Mesenchymal stem cell (in vitro differentiated cells and primary cell): Measurements from ENCODE around the gene PGA5.
"Not testable (repeated sequence)": the region's sequence is repeated elsewhere in the genome, so short reads cannot be mapped to it uniquely, and the experiment has no call there.

Experiments used
- DNase-seq: peaks from one replicate; pipeline ENCODE4 v3.0.0-alpha.2; 2013
- H2AFZ ChIP-seq: one replicate; pipeline ENCODE4 v1.6.1; 2013; ENCODE audit warnings: low read depth, mild to moderate bottlenecking, control low read depth, inconsistent platforms, low read length, moderate library complexity
- H2AK5ac ChIP-seq: 2 replicates; pipeline ENCODE4 v1.6.1; 2013; ENCODE audit warnings: low read length, moderate library complexity, mild to moderate bottlenecking, inconsistent platforms; ENCODE audit not compliant: severe bottlenecking
- H2BK120ac ChIP-seq: one replicate; pipeline ENCODE4 v1.6.1; 2013; ENCODE audit warnings: low read depth, mild to moderate bottlenecking, inconsistent platforms, low read length, moderate library complexity
- H2BK12ac ChIP-seq, 2 experiments: one replicate each; pipeline ENCODE4 v1.6.1; 2013; ENCODE audit warnings: inconsistent platforms in 2 of 2, low read length in 2 of 2, mild to moderate bottlenecking in 2 of 2, moderate library complexity in 2 of 2, control low read depth in 1 of 2
- H2BK15ac ChIP-seq: one replicate; pipeline ENCODE4 v1.6.1; 2013; ENCODE audit warnings: mild to moderate bottlenecking, low read depth, inconsistent platforms; ENCODE audit not compliant: poor library complexity, severe bottlenecking
- H2BK5ac ChIP-seq: 2 replicates; pipeline ENCODE4 v1.6.1; 2013; ENCODE audit warnings: low read depth, mild to moderate bottlenecking, low read length, control low read depth, inconsistent platforms; ENCODE audit not compliant: poor library complexity, severe bottlenecking
- H3K14ac ChIP-seq, 2 experiments: one replicate each; pipeline ENCODE4 v1.6.1; 2013; ENCODE audit warnings: inconsistent platforms in 2 of 2, low read length in 2 of 2, control low read depth in 1 of 2, mild to moderate bottlenecking in 1 of 2, moderate library complexity in 1 of 2
- H3K18ac ChIP-seq, 2 experiments: one replicate each; pipeline ENCODE4 v1.6.1; 2013; ENCODE audit warnings: inconsistent platforms in 2 of 2, low read length in 2 of 2, control low read depth in 1 of 2, low read depth in 1 of 2, mild to moderate bottlenecking in 1 of 2
- H3K23ac ChIP-seq, 2 experiments: one replicate each; pipeline ENCODE4 v1.6.1; 2013; ENCODE audit warnings: inconsistent platforms in 2 of 2, low read length in 2 of 2, mild to moderate bottlenecking in 2 of 2, moderate library complexity in 2 of 2, control low read depth in 1 of 2
- H3K27ac ChIP-seq: 2 replicates; pipeline ENCODE4 v1.5.1; 2013; ENCODE audit warnings: mild to moderate bottlenecking, moderate library complexity, low read length, control low read depth, inconsistent platforms; ENCODE audit not compliant: poor library complexity, severe bottlenecking
- H3K27me3 ChIP-seq, 2 experiments: 2 replicates each; pipeline versions ENCODE4 v1.6.1 to v1.7.0; 2013; ENCODE audit warnings: low read length in 2 of 2, mild to moderate bottlenecking in 2 of 2, moderate library complexity in 2 of 2, control low read depth in 1 of 2, inconsistent platforms in 1 of 2; ENCODE audit not compliant: control insufficient read depth in 1 of 2, insufficient read depth in 1 of 2
- H3K36me3 ChIP-seq, 2 experiments: 2 replicates each; pipeline versions ENCODE4 v1.6.1 to v1.7.0; 2013; ENCODE audit warnings: low read length in 2 of 2, control low read depth in 1 of 2, inconsistent platforms in 1 of 2, low read depth in 1 of 2, mild to moderate bottlenecking in 1 of 2; ENCODE audit not compliant: insufficient read depth in 2 of 2, control insufficient read depth in 1 of 2
- H3K4ac ChIP-seq, 2 experiments: one replicate each; pipeline ENCODE4 v1.6.1; 2013; ENCODE audit warnings: inconsistent platforms in 2 of 2, low read length in 2 of 2, mild to moderate bottlenecking in 2 of 2, moderate library complexity in 2 of 2, control low read depth in 1 of 2, low read depth in 1 of 2
- H3K4me1 ChIP-seq: 2 replicates; pipeline ENCODE4 v1.6.1; 2013; ENCODE audit warnings: low read depth, low read length, control low read depth; ENCODE audit not compliant: control insufficient read depth, insufficient read depth
- H3K4me2 ChIP-seq: 2 replicates; pipeline ENCODE4 v1.6.1; 2013; ENCODE audit warnings: low read length, mild to moderate bottlenecking, inconsistent platforms; ENCODE audit not compliant: poor library complexity, severe bottlenecking
- H3K4me3 ChIP-seq, 2 experiments: 2 replicates each; pipeline versions ENCODE4 v1.5.1 to v1.7.0; 2013; ENCODE audit warnings: low read length in 2 of 2, mild to moderate bottlenecking in 2 of 2, control low read depth in 1 of 2, low read depth in 1 of 2; ENCODE audit not compliant: insufficient read depth in 1 of 2
- H3K79me1 ChIP-seq: replicated peaks from 2 replicates; pipeline ENCODE4 v1.6.1; 2013; ENCODE audit warnings: mild to moderate bottlenecking, control low read depth, low read length, inconsistent platforms; ENCODE audit not compliant: poor library complexity, severe bottlenecking
- H3K9ac ChIP-seq: 2 replicates; pipeline ENCODE4 v1.7.0; 2013; ENCODE audit warnings: mild to moderate bottlenecking, low read length, moderate library complexity
- H3K9me3 ChIP-seq: 2 replicates; pipeline ENCODE4 v1.7.0; 2013; ENCODE audit warnings: mild to moderate bottlenecking, low read length; ENCODE audit not compliant: control insufficient read depth
- H4K8ac ChIP-seq: one replicate; pipeline ENCODE4 v1.6.1; 2013; ENCODE audit warnings: inconsistent platforms, mild to moderate bottlenecking, low read length, moderate library complexity
- H4K91ac ChIP-seq: one replicate; pipeline ENCODE4 v1.6.1; 2013; ENCODE audit warnings: mild to moderate bottlenecking, low read length, inconsistent platforms
- WGBS: methylation state at CpG from one replicate; pipeline ENCODE4 v1.1.7; 2013; ENCODE audit warnings: mixed read lengths; 5-methylcytosine and 5-hydroxymethylcytosine counted together

PGA5 gene

DNA sequence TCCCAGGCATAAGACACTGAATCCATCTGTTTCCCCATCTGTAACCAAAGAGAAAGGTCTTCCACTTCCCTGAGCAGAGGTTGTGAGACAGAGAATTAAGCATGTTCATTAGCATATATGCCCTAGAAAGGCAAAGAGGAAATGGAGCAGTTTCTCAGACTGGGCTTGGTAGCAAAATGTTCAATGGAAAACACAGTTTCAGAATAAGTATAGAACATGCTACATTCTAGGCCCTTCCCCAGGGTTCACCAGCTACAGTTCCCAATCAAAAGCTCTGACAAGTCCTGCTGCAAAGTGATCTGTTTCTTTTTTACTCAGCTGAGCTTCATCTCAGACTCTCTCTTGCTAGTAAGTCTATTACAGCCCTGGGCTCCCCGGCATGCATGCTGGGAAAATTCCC lies 11.4 kb downstream of the PGA5 start:
- not testable (repeated sequence) for H2AFZ ChIP-seq, H3K14ac ChIP-seq, H4K91ac ChIP-seq, H3K4ac ChIP-seq, H3K4me3 ChIP-seq, H2AK5ac ChIP-seq, H3K9me3 ChIP-seq, H3K9ac ChIP-seq, H3K23ac ChIP-seq, H3K4me1 ChIP-seq, H2BK5ac ChIP-seq, H3K4me2 ChIP-seq, H4K8ac ChIP-seq, H2BK12ac ChIP-seq, H3K79me1 ChIP-seq, H2BK120ac ChIP-seq, H3K27me3 ChIP-seq, H3K18ac ChIP-seq, H3K27ac ChIP-seq, DNase-seq, H2BK15ac ChIP-seq
- H3K36me3 ChIP-seq = peaks cover 5 to 11% of the 10 kb centered on the region in 2 experiments
- WGBS = 60% methylated on average over 1 of the region's 1 CpG

DNA sequence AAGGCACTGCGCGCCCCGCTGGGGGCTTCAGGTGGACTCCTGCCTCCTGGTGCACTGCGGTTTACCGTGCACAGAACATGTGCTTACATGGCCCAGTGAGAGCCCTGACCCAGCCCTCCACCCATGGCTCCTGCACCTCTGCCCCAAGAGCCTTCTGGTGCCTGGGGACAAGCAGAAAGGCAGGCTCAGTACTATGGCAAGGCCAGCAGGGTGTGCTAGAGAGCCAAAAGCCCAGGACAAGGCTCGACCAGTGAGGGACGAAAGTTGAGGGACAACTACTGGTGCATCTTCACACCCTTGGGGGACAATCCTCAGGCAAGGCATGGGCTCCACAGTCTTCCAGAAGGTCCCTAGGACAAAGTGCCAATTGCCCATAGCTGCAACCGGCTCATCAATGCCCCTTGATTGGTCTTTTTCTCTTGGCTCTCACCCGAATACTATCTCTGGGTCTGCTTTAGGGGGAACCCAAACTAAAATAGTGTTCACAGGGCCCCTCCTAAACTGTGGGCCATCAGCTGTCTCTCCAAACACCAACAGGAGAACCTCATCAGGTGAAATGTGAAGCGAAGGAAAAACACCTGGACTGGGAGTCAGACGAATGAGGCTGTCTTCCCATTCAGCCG lies 13.5 kb downstream of the PGA5 start:
- no peaks in the 10 kb centered on the region for H3K9me3 ChIP-seq
- no peaks in the 10 kb centered on the region for H3K79me1 ChIP-seq
- H3K4me1 ChIP-seq = peaks cover 5% of the 10 kb centered on the region
- H2BK5ac ChIP-seq = no peak overlapping the region
- no peak overlapping the region for H3K9ac ChIP-seq
- H2BK120ac ChIP-seq = no peak overlapping the region
- H3K27ac ChIP-seq = no peak overlapping the region
- H3K36me3 ChIP-seq = peaks cover 20 to 33% of the 10 kb centered on the region in 2 experiments
- H2BK15ac ChIP-seq = no peak overlapping the region
- no peak overlapping the region for H3K23ac ChIP-seq
- DNase-seq = peak; percentile 61
- H3K4ac ChIP-seq = no peak overlapping the region
- H3K14ac ChIP-seq = no peak overlapping the region
- no peak overlapping the region for H3K18ac ChIP-seq
- H2BK12ac ChIP-seq = no peak overlapping the region
- 60% methylated on average over 12 of the region's 12 CpGs for WGBS
- H2AFZ ChIP-seq = no peak overlapping the region
- no peaks in the 10 kb centered on the region for H3K27me3 ChIP-seq
- no peak overlapping the region for H4K91ac ChIP-seq
- no peak overlapping the region for H4K8ac ChIP-seq
- H3K4me3 ChIP-seq = no peak overlapping the region
- no peak overlapping the region for H3K4me2 ChIP-seq
- no peak overlapping the region for H2AK5ac ChIP-seq

DNA sequence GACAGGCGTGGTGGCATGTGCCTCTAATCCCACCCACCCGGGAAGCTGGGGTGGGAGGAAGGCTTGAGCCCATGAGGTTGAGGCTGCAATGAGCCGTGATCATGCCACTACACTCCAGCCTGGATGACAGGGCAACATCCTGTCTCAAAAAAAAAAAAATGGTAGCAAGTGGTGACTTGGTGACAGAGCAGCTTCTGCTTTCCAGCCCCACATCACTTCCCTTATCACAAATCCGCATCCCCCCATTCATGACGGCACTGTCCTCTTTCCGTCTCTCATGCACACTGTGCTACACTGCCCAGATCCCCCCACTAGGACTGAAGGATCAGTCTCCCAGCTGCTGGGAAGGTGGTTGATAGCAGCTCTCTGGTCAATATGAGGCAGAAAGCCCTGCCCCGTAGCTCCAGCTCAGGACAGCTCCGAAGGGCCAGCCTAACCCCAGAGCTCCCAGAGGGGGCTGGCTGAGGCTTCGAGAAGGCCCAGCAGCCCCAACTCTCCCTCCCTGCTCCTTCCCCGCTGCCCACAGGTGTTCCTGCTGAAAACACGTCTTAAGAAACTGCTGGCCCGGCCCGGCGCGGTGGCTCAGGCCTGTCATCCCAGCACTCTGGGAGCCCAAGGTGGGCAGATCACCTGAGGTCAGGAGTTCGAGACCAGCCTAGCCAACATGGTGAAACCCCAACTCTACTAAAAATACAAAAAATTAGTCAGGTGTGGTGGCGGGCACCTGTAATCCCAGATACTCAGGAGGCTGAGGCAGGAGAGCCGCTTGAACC lies 15.9 kb downstream of the PGA5 start:
- Histone ChIP-seq H3K4me2 (no peak overlapping the region), H3K18ac (no peak overlapping the region), H3K4ac (no peak overlapping the region), H2AFZ (no peak overlapping the region), H3K27me3 (no peaks in the 10 kb centered on the region), H3K23ac (no peak overlapping the region), H4K91ac (no peak overlapping the region), H3K14ac (no peak overlapping the region), H4K8ac (no peak overlapping the region), H2BK12ac (no peak overlapping the region), H2BK5ac (no peak overlapping the region), H2BK15ac (no peak overlapping the region), H3K4me1 (peaks cover 5% of the 10 kb centered on the region), H3K9me3 (no peaks in the 10 kb centered on the region), H3K9ac (no peak overlapping the region), H3K79me1 (no peaks in the 10 kb centered on the region), H2AK5ac (no peak overlapping the region), H3K4me3 (no peak overlapping the region), H3K36me3 (peaks cover 20 to 54% of the 10 kb centered on the region in 2 experiments), H3K27ac (no peak overlapping the region), H2BK120ac (no peak overlapping the region)
- no peak for DNase-seq
- WGBS = 92% methylated on average over 18 of the region's 18 CpGs

DNA sequence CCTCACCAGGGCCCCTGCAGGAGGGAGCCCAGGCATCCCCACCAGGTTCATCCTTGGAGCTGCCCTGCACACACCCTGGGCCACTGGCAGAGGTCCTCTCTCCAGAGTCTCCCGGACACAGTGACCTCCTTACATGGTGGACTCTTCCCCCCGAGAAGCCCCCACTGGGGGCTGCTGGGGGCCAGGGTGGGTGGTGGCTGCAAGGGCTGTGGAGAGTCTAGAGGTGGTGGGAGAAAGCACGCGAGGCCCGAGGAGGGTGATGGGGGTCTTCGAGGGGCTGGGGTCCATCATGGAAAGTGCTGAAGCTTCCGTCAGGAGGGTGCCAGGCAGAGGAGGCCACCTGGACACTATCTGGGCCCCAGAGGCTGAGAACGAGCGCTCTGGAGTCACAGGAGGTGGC lies 17.6 kb downstream of the PGA5 start:
- Histone ChIP-seq H3K4me2 (no peak overlapping the region), H3K27me3 (no peaks in the 10 kb centered on the region), H3K9me3 (no peaks in the 10 kb centered on the region), H3K4ac (no peak overlapping the region), H3K4me1 (peaks cover 5% of the 10 kb centered on the region), H4K8ac (no peak overlapping the region), H2BK5ac (no peak overlapping the region), H3K9ac (no peak overlapping the region), H2AFZ (no peak overlapping the region), H3K4me3 (no peak overlapping the region), H2BK12ac (no peak overlapping the region), H2AK5ac (no peak overlapping the region), H3K18ac (no peak overlapping the region), H3K79me1 (no peaks in the 10 kb centered on the region), H3K27ac (no peak overlapping the region), H2BK15ac (no peak overlapping the region), H3K23ac (no peak overlapping the region), H3K36me3 (peaks cover 22 to 69% of the 10 kb centered on the region in 2 experiments), H4K91ac (no peak overlapping the region), H3K14ac (no peak overlapping the region), H2BK120ac (no peak overlapping the region)
- 86% methylated on average over 9 of the region's 9 CpGs for WGBS
- DNase-seq = no peak
